Activated CD4-positive, alpha-beta T cell treated with anti-CD3 and anti-CD28 coated beads for 1 hour (primary cell): Measurements from ENCODE around the gene TRIOBP.
"Not testable (repeated sequence)": the region's sequence is repeated elsewhere in the genome, so short reads cannot be mapped to it uniquely, and the experiment has no call there.

Experiments
- DNase-seq: peaks from one replicate; pipeline ENCODE4 v3.0.0-alpha.2; 2020

Gene TRIOBP

DNA sequence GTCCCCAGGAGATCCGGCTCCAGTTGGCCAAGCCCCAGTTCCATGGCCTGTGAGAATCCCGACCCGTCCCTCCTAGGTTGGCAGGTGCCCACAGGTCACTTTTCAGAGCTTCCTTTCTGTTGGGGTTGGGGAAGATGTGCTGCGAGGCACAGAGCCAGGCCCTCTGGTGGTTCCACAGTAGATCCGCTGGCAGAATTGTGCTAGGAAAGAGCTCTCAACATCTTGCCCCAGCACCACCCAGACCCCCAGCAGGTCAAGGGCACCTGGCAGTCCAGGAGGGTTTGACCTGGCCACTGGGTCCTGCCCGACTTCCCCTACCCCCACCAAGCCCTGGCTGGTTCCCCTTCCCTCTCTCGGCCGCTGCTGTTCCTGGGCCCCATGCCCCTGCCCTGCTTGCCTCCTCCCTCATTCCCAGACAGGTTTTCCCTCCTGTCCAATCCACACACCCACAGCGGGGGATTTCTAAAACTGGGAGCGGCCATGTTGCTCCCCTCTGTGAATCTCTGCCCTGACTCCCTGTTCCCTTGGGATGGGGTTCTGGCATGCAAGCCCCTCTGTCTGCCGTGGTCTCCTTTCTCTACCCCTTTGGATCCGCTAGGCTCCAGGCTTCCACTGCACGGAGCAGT lies 84.7 kb downstream of the TRIOBP start:
- DNase-seq: no peak

GRCh38 chr22:37782340-37783168 lies 85.7 kb downstream of the TRIOBP start:
- DNase-seq: no peak

DNA sequence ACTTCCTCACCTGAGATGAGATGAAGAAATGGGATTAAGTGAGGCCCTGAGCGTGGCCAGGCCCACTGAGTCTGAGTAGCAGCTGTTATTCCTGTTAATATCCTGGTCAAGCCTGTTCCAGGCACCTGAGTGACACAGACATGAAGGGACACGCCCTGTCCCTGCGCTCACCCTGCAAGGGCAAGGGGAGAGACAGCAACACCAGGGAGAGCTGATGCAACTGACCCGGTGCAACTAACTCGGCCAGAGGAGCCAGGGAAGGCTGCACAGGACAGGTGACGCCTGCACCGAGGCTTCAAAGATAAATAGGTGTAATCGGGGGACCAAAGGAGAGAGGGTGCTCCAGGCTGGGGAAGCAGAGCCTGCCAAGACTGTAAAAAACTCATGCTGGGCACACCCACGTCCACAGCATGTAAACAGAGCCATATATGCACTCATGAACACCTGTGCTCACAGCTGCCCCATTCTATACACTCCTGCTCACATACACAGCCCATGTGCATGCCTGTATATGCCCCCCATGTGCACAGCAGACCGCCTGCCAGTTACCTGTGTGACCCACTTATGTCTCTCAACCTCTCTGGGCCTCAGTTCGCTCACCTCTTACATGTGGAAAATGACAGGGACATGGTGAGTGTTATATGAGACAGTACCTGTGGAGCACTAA lies 88.1 kb downstream of the TRIOBP start:
- no peak for DNase-seq

DNA sequence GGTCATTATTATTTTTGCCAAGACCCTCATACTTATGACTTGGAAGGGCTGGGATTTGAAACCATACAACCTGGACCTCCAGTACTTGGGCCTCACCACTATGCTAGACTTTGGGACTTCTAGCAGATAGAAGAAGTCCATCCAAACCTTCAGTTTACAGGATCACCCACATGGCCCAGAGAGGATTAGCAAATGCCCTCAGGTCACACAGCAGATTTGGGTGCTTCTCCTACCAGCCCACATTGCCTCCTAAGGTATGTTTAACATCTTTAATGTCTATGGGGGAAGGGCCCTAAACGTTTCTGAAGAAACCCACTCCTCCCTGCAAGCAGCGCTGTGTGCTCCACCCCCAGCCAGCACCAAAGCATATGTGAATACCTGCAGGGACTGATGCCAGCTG lies 93.4 kb downstream of the TRIOBP start:
- no peak for DNase-seq

GRCh38 chr22:37792494-37792893 lies 95.6 kb downstream of the TRIOBP start:
- DNase-seq: no peak

- DNase-seq: no peak
Observed at GRCh38 chr22:37794376-37794775, 97.5 kb downstream of the TRIOBP start.

GRCh38 chr22:37796079-37796478 lies 99.2 kb downstream of the TRIOBP start:
- no peak for DNase-seq

DNA sequence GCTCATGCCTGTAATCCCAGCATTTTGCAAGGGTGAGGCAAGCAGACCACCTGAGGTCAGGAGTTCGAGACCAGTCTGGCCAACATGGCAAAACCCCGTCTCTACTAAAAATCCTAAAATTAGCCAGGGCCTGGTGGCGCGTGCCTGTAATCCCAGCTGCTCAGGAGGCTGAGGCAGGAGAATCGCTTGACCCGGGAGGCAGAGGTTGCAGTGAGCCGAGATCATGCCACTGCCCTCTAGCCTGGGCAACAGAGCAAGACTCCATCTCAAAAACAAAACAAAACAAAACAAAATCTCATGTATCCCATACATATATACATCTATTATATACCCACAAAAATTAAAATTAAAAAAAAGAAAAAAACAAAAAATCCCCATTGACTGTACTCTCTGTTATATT lies 100.4 kb downstream of the TRIOBP start:
- not testable (repeated sequence) for DNase-seq

GRCh38 chr22:37797874-37798500 lies 101.1 kb downstream of the TRIOBP start:
- DNase-seq: no peak

- DNase-seq: not testable (repeated sequence)
Observed at GRCh38 chr22:37799979-37800378, 103.1 kb downstream of the TRIOBP start.

GRCh38 chr22:37801946-37802309 lies 105.1 kb downstream of the TRIOBP start:
- DNase-seq: no peak

- DNase-seq: no peak
Observed at GRCh38 chr22:37802310-37803194, 105.7 kb downstream of the TRIOBP start.

- no peak for DNase-seq
Observed at GRCh38 chr22:37803195-37803638, 106.4 kb downstream of the TRIOBP start.

DNA sequence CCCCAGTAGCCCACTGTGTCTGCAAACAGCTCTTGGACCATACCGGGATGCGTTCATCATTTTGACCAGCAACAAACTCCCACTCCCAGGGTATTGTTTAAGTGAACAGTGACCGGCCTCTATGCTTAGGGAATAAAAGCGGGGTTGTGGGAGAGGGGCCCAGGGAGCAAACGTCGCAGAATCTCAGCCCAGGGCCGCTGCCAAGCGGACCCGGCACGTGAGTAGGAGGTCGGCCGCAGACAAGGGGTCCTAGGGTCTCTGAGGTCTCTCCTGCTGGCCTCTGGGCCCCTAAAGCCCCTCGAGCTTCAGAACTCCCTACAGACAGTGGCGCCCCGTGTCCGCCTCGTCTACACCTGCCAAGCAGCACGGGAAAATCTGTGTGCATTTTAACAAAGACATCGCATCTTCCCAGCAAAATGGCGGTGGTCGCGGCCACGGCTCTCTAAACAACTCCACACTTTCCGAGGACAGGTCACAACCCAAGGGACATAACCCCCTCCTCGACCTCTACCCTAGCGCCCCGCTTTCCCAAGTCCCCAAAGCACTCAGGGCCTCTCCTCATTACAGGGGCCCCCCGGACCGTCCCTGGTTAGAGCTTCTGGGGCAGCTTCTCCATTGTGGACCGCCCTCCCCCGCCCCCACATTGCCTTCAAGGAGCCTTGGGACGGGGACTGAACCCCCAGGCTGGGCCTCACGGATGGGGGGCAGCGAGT lies 106.9 kb downstream of the TRIOBP start:
- no peak for DNase-seq

DNA sequence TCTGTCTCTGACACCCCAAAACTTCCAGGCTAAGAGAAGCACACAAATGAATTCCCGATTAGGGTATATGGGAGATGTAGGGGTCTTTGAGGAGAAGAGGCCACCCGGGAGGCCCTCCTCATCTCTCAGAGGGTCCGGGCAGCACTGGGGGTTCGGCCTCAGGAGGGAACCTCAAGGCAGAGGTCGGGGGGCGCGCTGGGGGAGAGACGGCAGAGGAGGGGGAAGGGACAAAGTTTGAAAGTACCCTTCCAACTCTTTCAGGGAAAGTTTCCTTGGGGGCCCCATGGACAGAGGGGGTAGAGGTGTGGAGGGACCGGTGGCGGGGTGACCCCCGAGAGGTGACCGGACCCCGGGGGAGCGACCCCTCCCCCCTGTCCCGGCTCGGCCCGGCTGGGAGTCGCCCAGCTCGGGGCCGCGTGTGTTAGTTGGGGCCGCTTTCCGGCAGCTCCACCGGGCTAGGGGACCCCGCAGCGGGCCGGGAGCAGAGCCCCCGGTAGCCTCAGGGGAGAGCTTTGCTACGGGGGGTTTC lies 107.6 kb downstream of the TRIOBP start:
- DNase-seq: no peak

GRCh38 chr22:37804881-37805809 lies 108.3 kb downstream of the TRIOBP start:
- peak; percentile 52 for DNase-seq

DNA sequence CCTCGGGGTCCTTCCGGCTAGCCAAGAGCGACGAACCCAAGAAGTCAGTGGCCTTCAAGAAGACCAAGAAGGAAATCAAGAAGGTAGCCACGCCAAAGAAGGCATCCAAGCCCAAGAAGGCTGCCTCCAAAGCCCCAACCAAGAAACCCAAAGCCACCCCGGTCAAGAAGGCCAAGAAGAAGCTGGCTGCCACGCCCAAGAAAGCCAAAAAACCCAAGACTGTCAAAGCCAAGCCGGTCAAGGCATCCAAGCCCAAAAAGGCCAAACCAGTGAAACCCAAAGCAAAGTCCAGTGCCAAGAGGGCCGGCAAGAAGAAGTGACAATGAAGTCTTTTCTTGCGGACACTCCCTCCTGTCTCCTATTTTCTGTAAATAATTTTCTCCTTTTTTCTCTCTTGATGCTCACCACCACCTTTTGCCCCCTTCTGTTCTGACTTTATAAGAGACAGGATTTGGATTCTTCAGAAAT lies 109.0 kb downstream of the TRIOBP start:
- no peak for DNase-seq

GRCh38 chr22:37806409-37807333 lies 109.8 kb downstream of the TRIOBP start:
- DNase-seq: no peak
